ENCODE data around the gene CFAP46. TPM values are rescaled to one million over a fixed set of nuclear protein-coding genes. Genes with fewer than 3 reads are reported as not detected.
A peak's percentile ranks its signal among the peaks of the same experiment; 100 is the strongest.

Gene CFAP46
- total and polyA plus RNA-seq, 4 donors = 3.1 to 18.8 (median 7.1) TPM

DNA sequence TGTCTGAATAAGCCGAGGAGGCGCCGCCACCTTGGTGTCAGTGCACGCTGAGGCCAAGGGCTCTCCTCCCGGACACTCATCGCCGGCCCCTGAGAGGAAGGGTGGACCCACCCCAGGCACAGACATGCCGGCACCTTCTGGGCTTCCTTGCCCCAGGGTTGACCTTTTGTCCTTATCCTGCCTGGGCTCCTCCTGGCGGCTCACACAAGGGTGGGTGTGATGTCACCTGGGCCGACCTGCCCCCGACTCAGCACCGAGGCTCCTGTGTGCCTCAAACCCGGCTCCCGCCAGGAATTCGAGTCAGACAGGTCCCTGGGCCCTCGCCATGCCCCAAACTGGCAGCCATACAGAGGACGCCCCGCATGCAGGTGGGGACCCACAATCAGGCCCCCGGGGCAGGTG lies 17.7 kb upstream of the CFAP46 start:
- no peaks in the 10 kb centered on the region for H3K9me3 ChIP-seq (ENCODE audit: control insufficient read depth in 4 of 4, insufficient read depth in 3 of 4, low read length in 3 of 4)
- no peak overlapping the region for H3K27ac ChIP-seq (ENCODE audit: low read depth in 1 of 2, low read length in 1 of 2)
- no peak overlapping the region for H3K9ac ChIP-seq (ENCODE audit: insufficient read depth in 1 of 2, low read length in 2 of 2)
- H3K4me1 ChIP-seq (ENCODE audit: control insufficient read depth in 5 of 5, insufficient read depth in 5 of 5, low read length in 5 of 5) = peaks cover 0 to 9% (median 4%) of the 10 kb centered on the region in 5 donors
- ATAC-seq (ENCODE audit: insufficient read depth, low FRiP score) (no peak), DNase-seq (peak in 1 of 3 donors; percentile 24)
- 63 to 72% methylated on average over 19 of the region's 19 CpGs for WGBS, 2 donors
- TF ChIP-seq CTCF (IDR thresholded peaks at IDR 0.05; ENCODE audit: control extremely low read depth, extremely low read depth) = no peak
- no peaks in the 10 kb centered on the region for H3K36me3 ChIP-seq (ENCODE audit: control insufficient read depth in 4 of 4, insufficient read depth in 4 of 4, low read length in 4 of 4)
- H3K27me3 ChIP-seq (ENCODE audit: control insufficient read depth in 3 of 3, insufficient read depth in 3 of 3, low read length in 2 of 3) = peaks cover 0 to 10% (median 3%) of the 10 kb centered on the region in 3 donors
- H3K4me3 ChIP-seq = no peak overlapping the region

- Histone ChIP-seq H3K4me3 (no peak overlapping the region), H3K27me3 (ENCODE audit: control insufficient read depth in 3 of 3, insufficient read depth in 3 of 3, low read length in 2 of 3) (peaks cover 0 to 7% (median 0%) of the 10 kb centered on the region in 3 donors), H3K27ac (ENCODE audit: low read depth in 1 of 2, low read length in 1 of 2) (no peak overlapping the region), H3K4me1 (ENCODE audit: control insufficient read depth in 5 of 5, insufficient read depth in 5 of 5, low read length in 5 of 5) (peaks cover 0 to 9% (median 4%) of the 10 kb centered on the region in 5 donors), H3K36me3 (ENCODE audit: control insufficient read depth in 4 of 4, insufficient read depth in 4 of 4, low read length in 4 of 4) (no peaks in the 10 kb centered on the region), H3K9ac (ENCODE audit: insufficient read depth in 1 of 2, low read length in 2 of 2) (no peak overlapping the region), H3K9me3 (ENCODE audit: control insufficient read depth in 4 of 4, insufficient read depth in 3 of 4, low read length in 3 of 4) (no peaks in the 10 kb centered on the region)
- peak in 1 of 3 donors; percentile 10 for DNase-seq
- 89 to 91% methylated on average over 8 of the region's 8 CpGs for WGBS, 2 donors
- no peak for TF ChIP-seq CTCF (IDR thresholded peaks at IDR 0.05; ENCODE audit: control extremely low read depth, extremely low read depth)
- ATAC-seq (ENCODE audit: insufficient read depth, low FRiP score) = no peak
These were observed 17.2 kb upstream of the CFAP46 start for GRCh38 chr10:132959559-132959961.

GRCh38 chr10:132958883-132959558 lies 16.7 kb upstream of the CFAP46 start:
- Histone ChIP-seq H3K27ac (ENCODE audit: low read depth in 1 of 2, low read length in 1 of 2) (no peak overlapping the region), H3K9ac (ENCODE audit: insufficient read depth in 1 of 2, low read length in 2 of 2) (no peak overlapping the region), H3K4me3 (no peak overlapping the region), H3K9me3 (ENCODE audit: control insufficient read depth in 4 of 4, insufficient read depth in 3 of 4, low read length in 3 of 4) (no peaks in the 10 kb centered on the region), H3K36me3 (ENCODE audit: control insufficient read depth in 4 of 4, insufficient read depth in 4 of 4, low read length in 4 of 4) (no peaks in the 10 kb centered on the region), H3K4me1 (ENCODE audit: control insufficient read depth in 5 of 5, insufficient read depth in 5 of 5, low read length in 5 of 5) (peaks cover 0 to 9% (median 4%) of the 10 kb centered on the region in 5 donors), H3K27me3 (ENCODE audit: control insufficient read depth in 3 of 3, insufficient read depth in 3 of 3, low read length in 2 of 3) (peaks cover 0 to 9% (median 0%) of the 10 kb centered on the region in 3 donors)
- 72 to 82% methylated on average over 23 of the region's 23 CpGs for WGBS, 2 donors
- TF ChIP-seq CTCF (IDR thresholded peaks at IDR 0.05; ENCODE audit: control extremely low read depth, extremely low read depth) = no peak
- ATAC-seq (ENCODE audit: insufficient read depth, low FRiP score) (no peak), DNase-seq (peak in 1 of 3 donors; percentile 9)

Measured in lung (tissue), 12 donors.